NCI-H2081 treated with DMSO at 0.1 percent for 48 hours (cell line): ENCODE measurements around the gene BAK1.
"Not testable (repeated sequence)": the region's sequence is repeated elsewhere in the genome, so short reads cannot be mapped to it uniquely, and the experiment has no call there.

ENCODE experiments used
- DNase-seq: peaks from one replicate; lab custom pipeline; 2025; lab: John Stamatoyannopoulos, UW

Gene BAK1

GRCh38 chr6:33607784-33608161 is 27.7 kb upstream of the BAK1 start:
- no peak for DNase-seq

GRCh38 chr6:33607126-33607783 is 27.2 kb upstream of the BAK1 start:
- DNase-seq: no peak

- DNase-seq: no peak
Measured at GRCh38 chr6:33606642-33607041, 26.6 kb upstream of the BAK1 start.

DNA sequence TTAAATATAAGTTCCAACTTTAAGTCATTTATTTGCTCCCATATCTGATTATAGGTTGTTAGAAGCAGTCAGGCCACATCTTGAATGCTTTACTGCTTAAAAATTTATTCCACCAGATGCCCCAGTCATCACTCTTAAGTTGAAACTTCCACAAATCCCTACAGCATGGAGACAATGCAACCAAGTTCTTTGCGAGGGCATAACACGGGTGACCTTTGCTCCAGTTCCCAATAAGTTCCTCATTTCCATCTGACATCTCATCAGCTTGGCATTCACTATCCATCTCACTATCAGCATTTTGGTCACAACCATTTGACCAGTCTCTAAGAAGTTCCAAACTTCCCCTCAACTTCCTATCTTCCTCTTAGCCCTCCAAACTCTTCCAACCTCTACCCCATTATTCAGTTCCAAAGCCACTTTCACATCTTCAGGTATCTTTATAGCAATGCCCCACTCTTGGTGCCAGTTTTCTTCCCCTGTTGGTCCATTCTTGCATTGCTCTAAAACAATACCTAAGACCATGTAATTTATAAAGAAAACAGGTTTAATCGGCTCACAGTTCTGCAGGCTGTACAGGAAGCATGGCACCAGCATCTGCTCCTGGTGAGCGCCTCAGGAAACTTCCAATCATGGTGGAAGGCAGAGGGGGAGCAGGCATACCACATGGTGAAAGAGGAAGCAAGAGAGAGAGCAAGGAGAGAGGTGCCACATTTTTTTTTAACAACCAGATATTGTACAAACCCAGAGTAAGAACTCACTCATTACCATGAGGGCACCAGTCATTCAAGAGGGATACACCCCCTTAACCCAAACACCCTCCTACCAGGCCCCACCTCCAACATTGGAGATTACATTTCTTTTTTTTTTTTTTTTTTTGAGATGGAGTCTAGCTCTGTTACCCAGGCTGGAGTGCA is 25.1 kb upstream of the BAK1 start:
- no peak for DNase-seq

GRCh38 chr6:33602180-33602579 is 22.1 kb upstream of the BAK1 start:
- DNase-seq: no peak

DNA sequence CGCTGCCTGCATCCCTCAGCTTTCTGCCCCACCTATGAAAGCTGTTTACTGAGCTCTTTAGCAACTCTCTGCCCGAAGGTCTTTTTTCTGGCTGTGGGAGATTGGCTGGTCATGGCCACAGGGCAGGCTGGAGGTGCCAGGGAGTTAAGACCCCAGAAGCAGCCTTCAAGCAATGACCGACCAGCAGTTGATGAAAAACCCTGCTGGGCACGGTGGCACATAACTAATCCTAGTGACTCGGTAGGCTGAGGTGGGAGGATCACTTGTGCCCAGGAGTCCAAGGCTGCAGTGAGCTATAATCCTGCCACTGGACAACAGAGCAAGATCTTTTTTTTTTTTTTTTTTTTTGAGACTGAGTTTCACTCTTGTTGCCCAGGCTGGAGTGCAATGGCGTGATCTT is 20.7 kb upstream of the BAK1 start:
- no peak for DNase-seq

GRCh38 chr6:33599413-33599938 is 19.4 kb upstream of the BAK1 start:
- DNase-seq: no peak

DNA sequence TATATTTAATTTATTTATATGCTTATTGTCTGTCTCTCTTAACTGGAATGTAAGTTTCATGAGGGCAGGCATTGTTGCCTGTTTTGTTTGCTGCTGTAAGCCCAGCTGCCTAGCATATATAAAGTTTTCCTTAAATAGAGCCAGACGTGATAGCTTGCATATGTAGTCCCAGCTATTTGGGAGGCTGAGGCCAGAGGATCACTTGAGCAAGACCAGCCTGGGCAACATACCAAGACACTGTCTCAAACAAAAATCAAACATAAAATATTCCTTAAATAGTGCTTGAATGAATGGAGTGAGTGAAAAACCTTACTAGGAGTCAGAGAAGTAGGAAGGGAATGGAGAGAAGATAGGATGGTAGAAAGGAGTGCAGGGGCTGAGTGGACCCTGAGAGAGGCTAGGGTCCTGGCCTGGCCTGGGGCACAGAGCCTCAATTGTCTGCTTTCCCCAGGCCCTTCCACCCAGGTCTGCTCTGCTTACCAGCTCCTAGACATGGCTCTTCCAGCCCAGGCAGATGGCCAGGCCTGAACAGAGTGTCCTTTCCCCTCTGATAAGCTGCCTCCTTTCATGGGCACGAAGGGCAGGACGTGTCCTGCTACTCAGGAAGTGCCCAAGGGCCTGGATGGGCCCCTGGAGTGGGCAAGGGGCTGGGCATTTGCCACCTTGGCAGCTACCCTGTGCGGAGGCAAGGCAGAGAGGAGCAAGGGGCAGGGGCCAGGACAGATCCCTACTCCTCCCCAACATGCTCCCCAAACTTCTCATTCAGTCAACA is 17.7 kb upstream of the BAK1 start:
- no peak for DNase-seq

GRCh38 chr6:33596894-33597293 is 16.8 kb upstream of the BAK1 start:
- not testable (repeated sequence) for DNase-seq

DNA sequence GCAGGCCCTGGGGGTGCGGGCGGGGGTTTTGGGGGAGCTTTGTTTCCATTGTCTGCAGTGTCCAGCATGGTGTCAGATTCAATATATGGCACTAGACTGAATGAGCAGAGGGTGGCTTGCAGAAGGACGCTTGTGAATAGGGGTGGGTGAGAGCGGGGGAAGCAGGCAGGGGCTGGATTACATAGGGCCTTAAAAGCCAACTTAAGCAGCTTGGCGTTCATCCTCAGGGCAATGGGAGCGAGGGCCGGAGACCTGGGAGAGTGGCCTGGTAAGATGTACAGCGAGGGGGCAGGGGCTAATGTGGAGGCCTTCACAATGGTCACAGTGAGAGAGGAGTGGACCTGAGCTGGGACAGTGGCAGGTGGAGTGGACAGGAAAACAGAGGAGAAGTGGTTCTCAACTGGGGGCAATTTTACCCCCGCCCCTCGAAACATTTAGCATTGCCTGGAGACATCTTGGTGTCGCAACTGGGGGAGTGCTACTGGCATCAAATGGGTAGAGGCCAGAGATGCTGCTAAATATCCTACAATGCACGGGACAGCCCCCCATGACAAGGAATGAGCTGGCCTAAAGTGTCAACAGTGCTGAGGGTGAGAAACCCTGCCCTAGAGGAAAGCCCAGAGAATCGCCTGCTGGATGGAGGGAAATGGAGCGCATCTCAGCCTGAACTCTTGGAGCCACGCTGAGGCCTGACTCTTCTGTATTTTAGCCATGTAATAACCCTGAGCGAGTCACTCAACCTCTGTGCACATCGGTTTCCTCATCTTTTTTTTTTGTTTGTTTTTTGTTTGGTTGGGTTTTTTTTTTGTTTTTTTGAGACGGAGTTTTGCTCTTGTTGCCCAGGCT is 15.1 kb upstream of the BAK1 start:
- DNase-seq: no peak

DNA sequence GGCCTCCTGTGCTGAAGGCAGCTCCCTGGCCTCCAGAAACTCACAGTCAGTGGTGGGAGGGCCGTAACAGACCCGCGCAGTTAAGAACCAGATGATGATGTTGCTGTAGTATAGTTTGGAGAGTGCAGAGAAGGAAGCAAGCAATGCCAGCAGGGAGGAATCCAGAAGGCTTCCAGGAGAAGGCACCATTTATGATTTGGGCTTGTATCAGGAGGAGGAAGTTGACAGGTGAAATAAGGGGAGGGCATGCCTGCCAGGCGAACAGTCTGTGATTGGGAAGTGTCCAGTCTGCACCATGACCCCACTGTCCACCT is 13.3 kb upstream of the BAK1 start:
- DNase-seq: no peak

DNA sequence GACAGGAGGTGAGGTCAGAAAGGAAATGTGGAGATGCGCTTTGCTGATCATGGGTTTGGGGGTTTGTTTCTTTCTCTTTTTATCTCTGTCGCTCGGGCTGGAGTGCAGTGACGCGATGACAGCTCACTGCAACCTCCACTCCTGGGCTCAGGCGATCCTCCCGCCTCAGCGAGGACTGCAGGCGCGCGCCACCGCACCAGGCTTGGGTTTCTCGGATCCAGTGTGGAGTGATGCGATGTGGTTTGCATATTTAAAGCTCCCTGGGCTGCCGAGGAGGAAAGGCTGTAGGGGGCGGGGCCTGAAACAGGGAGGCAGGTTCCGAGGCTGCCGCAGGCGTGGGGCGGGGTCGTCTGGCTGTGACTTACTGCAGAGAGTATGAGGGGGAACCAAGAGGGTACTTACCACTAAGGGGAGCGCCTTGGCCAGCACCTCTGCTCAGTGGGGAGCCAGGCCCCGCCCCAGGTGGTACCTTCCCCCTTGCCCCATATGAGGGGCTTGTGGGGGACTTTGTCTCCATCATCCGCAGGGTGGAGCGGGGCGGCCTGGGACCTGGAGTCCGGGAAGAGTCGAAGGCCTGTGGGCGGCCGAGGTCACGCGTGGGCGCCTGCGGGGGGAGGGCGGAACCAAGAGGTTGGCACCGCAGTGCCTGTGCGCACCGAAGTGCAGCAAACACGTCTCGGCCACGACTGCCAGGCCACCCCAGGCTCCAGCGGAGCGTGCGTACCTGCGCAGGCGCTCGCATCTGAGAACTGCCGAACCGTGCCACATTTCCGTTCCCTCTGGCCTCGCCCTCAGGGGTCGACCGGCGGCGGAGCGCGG is 12.7 kb upstream of the BAK1 start:
- no peak for DNase-seq

GRCh38 chr6:33592280-33592594 is 12.2 kb upstream of the BAK1 start:
- DNase-seq: no peak

DNA sequence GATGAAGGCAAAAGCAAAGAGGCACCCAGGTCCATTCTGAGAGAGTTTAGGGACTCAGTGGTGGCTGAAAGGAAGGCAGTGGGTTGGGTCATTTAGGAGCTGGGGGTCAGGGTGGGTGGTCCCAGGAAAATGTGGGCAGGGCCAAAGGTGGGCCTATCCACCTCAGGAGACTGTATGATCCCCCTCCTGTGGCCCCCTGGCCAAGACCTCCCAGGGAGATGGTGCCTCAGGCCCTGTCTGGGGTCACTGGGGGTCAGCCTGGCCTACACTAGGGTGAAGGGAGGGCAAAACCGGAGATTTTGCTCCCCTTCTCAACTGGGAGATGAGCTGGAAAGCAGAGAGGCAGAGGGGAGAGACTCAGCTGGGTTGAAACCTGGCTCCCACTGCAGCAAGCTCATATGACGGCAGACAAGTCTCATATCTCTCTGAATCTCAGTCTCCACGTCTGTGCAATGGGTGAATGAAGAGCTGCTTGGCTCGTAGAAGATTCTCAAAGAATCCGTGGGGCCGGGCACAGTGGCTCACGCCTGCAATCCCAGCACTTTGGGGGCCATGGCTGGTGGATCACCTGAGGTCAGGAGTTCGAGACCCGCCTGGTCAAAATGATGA is 11.5 kb upstream of the BAK1 start:
- DNase-seq: no peak

DNA sequence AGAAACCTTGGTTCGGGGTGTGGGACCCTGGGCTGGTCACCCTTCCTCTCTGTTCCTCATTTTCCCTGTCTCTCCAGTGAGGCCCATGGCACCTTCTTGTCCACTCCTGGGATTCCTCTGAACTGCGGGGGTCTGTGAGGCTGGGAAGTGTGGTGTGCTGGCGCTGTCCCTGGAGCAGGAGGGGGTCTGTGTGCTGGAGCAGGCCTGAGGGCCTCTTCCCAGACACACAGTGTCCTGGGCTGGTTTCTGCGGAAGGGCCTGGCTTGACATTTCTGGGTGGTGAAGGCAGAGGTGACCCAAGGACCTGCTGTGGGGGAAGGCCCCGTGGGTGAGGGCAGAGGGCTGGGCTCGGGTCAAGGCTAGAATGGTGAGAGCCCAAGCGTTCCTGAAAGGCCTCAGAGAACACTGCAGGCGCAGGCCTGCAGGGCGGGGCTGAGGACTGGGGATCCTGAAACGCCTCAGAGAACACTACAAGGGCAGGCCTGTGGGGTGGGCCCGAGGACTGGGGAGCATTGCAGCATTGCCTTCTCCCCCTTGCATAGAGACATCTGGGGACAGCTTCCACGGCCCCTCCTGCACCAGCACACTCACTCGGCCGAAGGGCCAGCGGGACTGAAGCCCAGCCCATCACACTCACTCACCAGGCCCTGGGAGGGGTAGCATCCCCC is 10.6 kb upstream of the BAK1 start:
- DNase-seq: no peak

GRCh38 chr6:33589731-33590530 is 9.9 kb upstream of the BAK1 start:
- DNase-seq: no peak

DNA sequence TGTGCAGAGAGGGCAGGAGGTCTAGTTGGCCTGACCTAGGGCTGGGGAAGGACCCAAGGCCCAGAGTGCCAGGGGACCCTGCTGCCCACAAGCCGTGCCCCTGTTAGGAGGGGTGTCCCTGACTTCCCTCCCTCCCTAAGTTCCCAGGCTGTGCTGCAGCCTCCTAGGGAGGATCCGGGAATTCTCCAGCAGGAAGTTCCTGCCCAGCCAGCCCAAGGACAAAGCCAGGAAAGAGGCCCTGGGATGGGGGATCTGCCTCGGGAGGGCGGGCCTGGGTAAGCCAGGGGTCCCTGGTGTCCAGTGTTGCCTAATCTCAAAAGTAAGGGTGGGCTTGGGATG is 9.3 kb upstream of the BAK1 start:
- no peak for DNase-seq

- no peak for DNase-seq
Measured at GRCh38 chr6:33588894-33589293, 8.8 kb upstream of the BAK1 start.

- DNase-seq: no peak
Measured at GRCh38 chr6:33587529-33587928, 7.5 kb upstream of the BAK1 start.
